Measurements from ENCODE around the gene VAV2.

VAV2 gene

GRCh38 chr9:133714606-133715294, 277.4 kb downstream of the VAV2 start:
- no peak for TF ChIP-seq CTCF (IDR thresholded peaks at IDR 0.05; ENCODE audit: insufficient read depth, low read depth, low read length, missing control alignments)
- H3K4me3 ChIP-seq (ENCODE audit: low read depth, low read length) = no peak overlapping the region
- no peak for DNase-seq (ENCODE audit: low read depth)

DNA sequence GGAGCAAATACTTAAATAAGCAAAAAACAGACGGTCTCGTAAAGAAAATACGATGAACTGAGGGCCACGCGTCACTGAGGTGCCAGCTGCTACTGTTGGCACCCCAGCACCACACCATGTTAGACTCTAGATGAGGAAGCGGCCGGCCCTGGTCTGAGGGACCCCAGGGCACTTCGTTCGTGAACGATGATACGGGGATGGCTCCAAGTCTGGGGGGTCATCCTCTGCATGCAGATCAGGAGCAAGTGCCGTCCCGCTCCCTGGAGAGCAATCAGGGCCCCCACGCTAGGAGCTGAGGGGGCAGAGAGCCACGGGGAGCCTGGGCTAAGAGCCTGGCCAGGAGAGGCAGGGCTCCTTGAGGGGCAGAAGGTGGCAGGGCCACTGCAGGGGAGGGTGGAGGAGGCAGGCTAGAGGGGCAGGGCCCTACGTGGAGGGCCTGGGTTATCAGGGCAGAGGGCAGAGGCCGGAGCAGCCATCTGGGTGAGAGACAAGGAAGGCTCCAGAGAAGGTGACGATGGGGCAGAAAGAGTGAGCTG, 278.1 kb downstream of the VAV2 start:
- no peak for TF ChIP-seq CTCF (IDR thresholded peaks at IDR 0.05; ENCODE audit: insufficient read depth, low read depth, low read length, missing control alignments)
- DNase-seq (ENCODE audit: low read depth) = no peak

DNA sequence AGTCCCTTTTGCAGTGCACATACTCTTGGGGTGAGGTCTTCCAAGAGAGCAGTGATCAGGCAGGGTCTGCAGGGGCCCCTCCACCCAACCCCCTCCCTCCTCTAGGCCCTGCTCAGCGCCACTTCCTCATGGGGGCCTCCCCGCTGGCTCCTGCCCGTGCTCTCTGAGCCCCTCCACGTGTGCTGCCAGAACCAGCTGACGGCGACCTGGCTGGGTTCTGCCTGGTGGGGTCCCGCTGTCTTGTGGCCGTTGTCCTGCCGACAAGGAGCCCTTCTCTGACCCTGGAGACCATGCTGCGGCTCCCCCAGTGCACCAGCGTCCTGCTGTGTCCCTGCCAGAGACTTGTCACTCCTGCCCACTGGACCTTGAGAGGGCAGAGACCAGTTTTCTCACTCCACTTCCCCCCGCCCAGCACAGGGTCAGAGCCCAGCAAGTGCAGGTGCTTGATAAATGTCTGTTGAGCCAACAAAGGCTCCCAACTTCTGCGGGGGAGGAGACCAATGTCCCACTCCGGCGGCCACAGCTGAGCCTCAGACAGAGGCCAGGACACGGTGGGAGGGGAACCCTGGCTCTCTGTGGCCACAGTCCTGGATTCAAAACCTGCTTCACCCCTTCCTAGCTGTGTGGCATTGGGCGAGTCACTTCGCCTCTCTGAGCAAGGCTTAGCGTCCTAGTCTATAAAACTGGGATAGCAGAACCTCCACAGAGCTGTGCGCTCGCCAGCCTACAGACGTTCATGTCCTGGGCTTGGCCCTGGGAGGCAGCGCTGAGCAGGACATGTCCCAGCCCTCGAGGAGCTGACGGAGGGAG, 278.8 kb downstream of the VAV2 start:
- no peak overlapping the region for H3K4me3 ChIP-seq (ENCODE audit: low read depth, low read length)
- no peak for TF ChIP-seq CTCF (IDR thresholded peaks at IDR 0.05; ENCODE audit: insufficient read depth, low read depth, low read length, missing control alignments)
- no peak for DNase-seq (ENCODE audit: low read depth)

More for the DNA sequence above, 278.1 kb downstream of the VAV2 start:
- H3K4me3 ChIP-seq (ENCODE audit: low read depth, low read length) = no peak overlapping the region

DNA sequence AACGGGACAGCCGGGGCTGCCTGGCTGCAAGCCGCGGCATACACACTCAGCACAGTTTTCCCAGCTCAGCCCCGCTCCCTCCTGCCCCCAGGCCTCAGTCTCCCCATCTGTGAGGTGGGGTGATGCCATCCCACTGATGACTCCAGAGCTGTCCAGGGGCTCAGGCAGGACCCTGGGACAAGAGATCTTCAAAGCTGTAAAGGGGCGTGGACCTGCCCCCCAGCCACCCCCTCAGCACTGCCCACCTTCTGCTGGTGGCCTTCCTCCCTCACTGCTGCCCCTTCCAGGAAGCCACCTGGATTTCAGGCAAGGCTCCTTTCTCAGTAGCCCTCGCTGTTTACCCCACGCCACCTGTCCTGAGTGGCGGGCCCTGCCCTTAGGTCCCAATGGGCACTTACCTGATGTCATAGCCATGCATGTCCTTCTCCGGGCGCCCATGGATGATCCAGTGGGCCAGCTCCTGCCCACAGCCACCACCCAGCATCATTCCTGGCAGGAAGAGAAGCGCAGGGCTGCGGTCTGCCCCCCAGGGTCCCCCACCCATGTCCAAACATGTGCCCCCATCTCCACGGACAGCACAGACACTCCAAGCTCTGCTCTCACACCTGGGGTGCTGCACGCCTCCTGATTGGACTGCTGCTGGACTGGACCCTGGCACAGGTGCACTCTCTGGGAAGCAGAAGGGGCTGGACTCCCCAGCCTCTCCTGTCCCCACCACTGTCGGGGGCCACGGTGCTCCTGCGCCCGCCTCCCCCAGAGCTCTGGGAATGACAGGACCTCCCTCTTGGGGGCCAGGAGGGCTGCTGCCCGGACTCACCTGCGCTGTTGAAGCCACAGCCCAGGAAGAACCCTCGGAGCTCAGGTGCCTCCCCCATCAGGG, 279.7 kb downstream of the VAV2 start:
- no peak for DNase-seq (ENCODE audit: low read depth)
- no peak for TF ChIP-seq CTCF (IDR thresholded peaks at IDR 0.05; ENCODE audit: insufficient read depth, low read depth, low read length, missing control alignments)
- H3K4me3 ChIP-seq (ENCODE audit: low read depth, low read length) = no peak overlapping the region
